HepG2 (cell line): ENCODE measurements around the gene ATRN. TPM values are rescaled to one million over a fixed set of nuclear protein-coding genes. Genes with fewer than 3 reads are reported as not detected.

Experiments
- BRCA1 ChIP-seq: sonication (generic); formaldehyde crosslinking; IDR thresholded peaks from 2 replicates; pipeline ENCODE4 v1.4.0; 2020; ENCODE audit warnings: missing genetic modification reagents
- HDAC2 ChIP-seq: sonication (generic); formaldehyde crosslinking; IDR thresholded peaks from 2 replicates; pipeline ENCODE4 v1.4.0; 2020; ENCODE audit warnings: missing genetic modification reagents
- SKI ChIP-seq: fragments of 450-650 bp; IDR thresholded peaks from one replicate; pipeline ENCODE4 v1.6.1; 2018; ENCODE audit warnings: mild to moderate bottlenecking; ENCODE audit not compliant: partially characterized antibody
- ZNF780A ChIP-seq: sonication (generic); formaldehyde crosslinking; IDR thresholded peaks from 2 replicates; pipeline ENCODE4 v1.8.0; 2022; ENCODE audit warnings: mild to moderate bottlenecking, missing genetic modification reagents, moderate library complexity
- polyA plus RNA-seq, 8 experiments: library from polyadenylated mRNA; depleted of rRNA in 3 of 8; stranded (reverse) in 7 of 8; unstranded in 1 of 8; fragments of >200 nt; fragmentation: Illumina TruSeq in 4 of 8; extraction: Trizol in 4 of 8; gene quantifications; 2 replicates each; pipeline versions ENCODE4 v1.2.1 to v1.2.3, GENCODE V29; 2011 to 2016; ENCODE audit warnings: low read depth in 4 of 8, missing spikeins in 1 of 8, mixed read lengths in 1 of 8; ENCODE audit not compliant: insufficient read depth in 1 of 8
- total RNA-seq, 5 experiments: library from RNA; depleted of rRNA; stranded (reverse); fragments of >200 nt; fragmentation: Illumina TruSeq; extraction: Trizol; gene quantifications; 2 replicates each; pipeline ENCODE4 v1.2.3, GENCODE V29; 2016; ENCODE audit warnings: low read depth in 1 of 5
- TF ChIP-seq, protein P1 (sequence below): sonication (generic); formaldehyde crosslinking; IDR thresholded peaks from 2 replicates; pipeline ENCODE4; 2020; ENCODE audit warnings: missing genetic modification reagents, mild to moderate bottlenecking, borderline replicate concordance
- TF ChIP-seq, protein P2 (sequence below): sonication (generic); formaldehyde crosslinking; IDR thresholded peaks from 2 replicates; pipeline ENCODE4 v1.8.0; 2022; ENCODE audit warnings: missing genetic modification reagents, mild to moderate bottlenecking, moderate library complexity, borderline replicate concordance

Gene ATRN
- total and polyA plus RNA-seq, 2 of the 13 experiments (the other 11 are each of a cell fraction or from before 2014, with no cell fraction given): 44.2 to 81.1 TPM

DNA sequence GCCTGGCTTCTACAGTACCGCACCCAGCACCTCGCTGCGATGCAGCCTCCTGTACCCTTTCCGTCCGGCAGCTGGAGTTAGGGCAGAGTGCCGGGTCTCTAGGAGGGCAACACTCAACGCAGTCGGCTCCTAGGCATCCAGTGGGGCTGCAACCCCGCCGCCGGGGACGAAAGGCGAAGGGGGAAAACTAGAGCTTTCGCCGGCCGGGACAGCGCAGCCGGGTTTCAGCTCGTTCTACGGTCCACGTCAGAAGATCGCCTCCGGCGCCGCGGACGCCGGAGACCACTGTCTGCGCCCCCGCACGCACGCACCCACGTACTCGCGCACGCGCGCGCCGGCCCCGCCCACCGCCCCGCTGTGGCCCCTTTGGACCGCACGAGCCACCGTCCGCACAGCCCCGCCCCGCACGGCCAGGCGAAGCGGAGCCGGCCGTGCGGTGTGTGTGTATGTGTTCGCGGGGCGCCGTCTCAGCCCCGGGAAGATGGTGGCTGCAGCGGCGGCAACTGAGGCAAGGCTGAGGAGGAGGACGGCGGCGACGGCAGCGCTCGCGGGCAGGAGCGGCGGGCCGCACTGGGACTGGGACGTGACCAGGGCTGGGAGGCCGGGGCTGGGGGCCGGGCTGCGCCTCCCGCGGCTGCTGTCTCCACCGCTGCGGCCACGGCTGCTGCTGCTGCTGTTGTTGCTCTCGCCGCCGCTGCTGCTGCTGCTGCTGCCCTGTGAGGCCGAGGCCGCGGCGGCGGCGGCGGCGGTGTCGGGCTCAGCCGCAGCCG lies at the start of gene ATRN (continued):
- TF ChIP-seq, protein P1, sequence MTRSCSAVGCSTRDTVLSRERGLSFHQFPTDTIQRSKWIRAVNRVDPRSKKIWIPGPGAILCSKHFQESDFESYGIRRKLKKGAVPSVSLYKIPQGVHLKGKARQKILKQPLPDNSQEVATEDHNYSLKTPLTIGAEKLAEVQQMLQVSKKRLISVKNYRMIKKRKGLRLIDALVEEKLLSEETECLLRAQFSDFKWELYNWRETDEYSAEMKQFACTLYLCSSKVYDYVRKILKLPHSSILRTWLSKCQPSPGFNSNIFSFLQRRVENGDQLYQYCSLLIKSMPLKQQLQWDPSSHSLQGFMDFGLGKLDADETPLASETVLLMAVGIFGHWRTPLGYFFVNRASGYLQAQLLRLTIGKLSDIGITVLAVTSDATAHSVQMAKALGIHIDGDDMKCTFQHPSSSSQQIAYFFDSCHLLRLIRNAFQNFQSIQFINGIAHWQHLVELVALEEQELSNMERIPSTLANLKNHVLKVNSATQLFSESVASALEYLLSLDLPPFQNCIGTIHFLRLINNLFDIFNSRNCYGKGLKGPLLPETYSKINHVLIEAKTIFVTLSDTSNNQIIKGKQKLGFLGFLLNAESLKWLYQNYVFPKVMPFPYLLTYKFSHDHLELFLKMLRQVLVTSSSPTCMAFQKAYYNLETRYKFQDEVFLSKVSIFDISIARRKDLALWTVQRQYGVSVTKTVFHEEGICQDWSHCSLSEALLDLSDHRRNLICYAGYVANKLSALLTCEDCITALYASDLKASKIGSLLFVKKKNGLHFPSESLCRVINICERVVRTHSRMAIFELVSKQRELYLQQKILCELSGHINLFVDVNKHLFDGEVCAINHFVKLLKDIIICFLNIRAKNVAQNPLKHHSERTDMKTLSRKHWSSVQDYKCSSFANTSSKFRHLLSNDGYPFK (CRISPR knock-in tag): peak; percentile 60; the same call in 1 of the 2 replicates
- TF ChIP-seq HDAC2 (CRISPR knock-in tag) (peak; percentile 79), SKI (peak; percentile 91), BRCA1 (CRISPR knock-in tag) (peak; percentile 60), ZNF780A (CRISPR knock-in tag) (0 out of 2 replicates have a peak, but pooled peaks have one; percentile 67)
- TF ChIP-seq, protein P2, sequence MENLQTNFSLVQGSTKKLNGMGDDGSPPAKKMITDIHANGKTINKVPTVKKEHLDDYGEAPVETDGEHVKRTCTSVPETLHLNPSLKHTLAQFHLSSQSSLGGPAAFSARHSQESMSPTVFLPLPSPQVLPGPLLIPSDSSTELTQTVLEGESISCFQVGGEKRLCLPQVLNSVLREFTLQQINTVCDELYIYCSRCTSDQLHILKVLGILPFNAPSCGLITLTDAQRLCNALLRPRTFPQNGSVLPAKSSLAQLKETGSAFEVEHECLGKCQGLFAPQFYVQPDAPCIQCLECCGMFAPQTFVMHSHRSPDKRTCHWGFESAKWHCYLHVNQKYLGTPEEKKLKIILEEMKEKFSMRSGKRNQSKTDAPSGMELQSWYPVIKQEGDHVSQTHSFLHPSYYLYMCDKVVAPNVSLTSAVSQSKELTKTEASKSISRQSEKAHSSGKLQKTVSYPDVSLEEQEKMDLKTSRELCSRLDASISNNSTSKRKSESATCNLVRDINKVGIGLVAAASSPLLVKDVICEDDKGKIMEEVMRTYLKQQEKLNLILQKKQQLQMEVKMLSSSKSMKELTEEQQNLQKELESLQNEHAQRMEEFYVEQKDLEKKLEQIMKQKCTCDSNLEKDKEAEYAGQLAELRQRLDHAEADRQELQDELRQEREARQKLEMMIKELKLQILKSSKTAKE (CRISPR knock-in tag): 0 out of 2 replicates have a peak, but pooled peaks have one; percentile 8
- TF ChIP-seq, all 625 proteins: peak for 429
